GM12878 (cell line): ENCODE measurements around the gene CD101. TPM values are rescaled to one million over a fixed set of nuclear protein-coding genes. Genes with fewer than 3 reads are reported as not detected.

Experiments used
- ATAC-seq: fragments of 200-7000 bp; cut with Tn5 transposase; 3 replicates; pipeline ENCODE4 v1.9.1; 2020; ENCODE audit warnings: mild to moderate bottlenecking, moderate library complexity
- BruUV-seq: library from RNA; stranded (reverse); fragments of 400-500 nt; replicated peaks from 2 replicates; lab custom pipeline; 2021; lab: Mats Ljungman, UMichigan
- CTCF ChIA-PET: fragments of 300-600 bp; sonication (Branson Sonifier 250); formaldehyde crosslinking; extraction: SDS; loops from one replicate; lab custom pipeline; 2021; ENCODE audit warnings: inconsistent platforms; lab: Yijun Ruan, JAX
- POLR2A ChIA-PET: fragments of 350-600 bp; formaldehyde crosslinking; extraction: SDS; loops from one replicate; lab custom pipeline; 2021; ENCODE audit warnings: inconsistent platforms; lab: Charles Lee
- RAD21 ChIA-PET: fragments of 300-600 bp; sonication (Branson Sonifier 250); formaldehyde crosslinking; loops from one replicate; lab custom pipeline; 2023; ENCODE audit warnings: antibody characterized with exemption; ENCODE audit not compliant: unreplicated experiment; lab: Charles Lee
- SMC1A ChIA-PET: fragments of 300-600 bp; sonication (Branson Sonifier 250); formaldehyde crosslinking; loops from one replicate; lab custom pipeline; 2023; ENCODE audit not compliant: unreplicated experiment, uncharacterized antibody; lab: Charles Lee
- DNase-seq: peaks from one replicate; pipeline ENCODE4 v3.0.0-alpha.2; 2011; ENCODE audit warnings: low read depth, low spot score
- FAIRE-seq: peaks from 3 replicates; lab custom pipeline; 2011; peaks lifted over from hg19 to GRCh38; lab: Jason Lieb, UNC
- H2AFZ ChIP-seq: 2 replicates; pipeline ENCODE4 v1.6.0; 2011; ENCODE audit warnings: low read depth, low read length, control low read depth; ENCODE audit not compliant: control insufficient read depth
- H3K27ac ChIP-seq: 2 replicates; pipeline ENCODE4 v1.5.1; 2011; ENCODE audit warnings: control low read depth; ENCODE audit not compliant: control insufficient read depth, insufficient read depth
- H3K27me3 ChIP-seq, 2 experiments: replicated peaks in 1 of 2; 2 replicates each; pipeline versions ENCODE4 v1.6.0 to v1.6.1; 2011; ENCODE audit warnings: low read length in 1 of 2; ENCODE audit not compliant: control insufficient read depth in 2 of 2, insufficient read depth in 2 of 2
- H3K36me3 ChIP-seq, 2 experiments: 2 replicates each; pipeline ENCODE4 v1.5.1; 2011; ENCODE audit warnings: low read length in 1 of 2; ENCODE audit not compliant: control insufficient read depth in 2 of 2, insufficient read depth in 2 of 2
- H3K4me1 ChIP-seq: 2 replicates; pipeline ENCODE4 v1.6.1; 2011; ENCODE audit warnings: mild to moderate bottlenecking, low read length, moderate library complexity, mixed read lengths; ENCODE audit not compliant: control insufficient read depth, insufficient read depth
- H3K4me2 ChIP-seq: 2 replicates; pipeline ENCODE4 v1.6.0; 2011; ENCODE audit warnings: control low read depth; ENCODE audit not compliant: control insufficient read depth, insufficient read depth
- H3K4me3 ChIP-seq: fragments of 200-600 bp; sonication (generic); 2 replicates; pipeline ENCODE4 v1.5.1; 2016
- H3K79me2 ChIP-seq: 2 replicates; pipeline ENCODE4 v1.6.0; 2011; ENCODE audit warnings: low read length; ENCODE audit not compliant: control insufficient read depth, insufficient read depth
- H3K9ac ChIP-seq: 2 replicates; pipeline ENCODE4 v1.8.0; 2011; ENCODE audit warnings: low read length, control low read depth, mixed read lengths; ENCODE audit not compliant: control insufficient read depth, insufficient read depth
- H3K9me3 ChIP-seq: replicated peaks from 3 replicates; pipeline ENCODE4 v1.5.1; 2011; ENCODE audit warnings: mild to moderate bottlenecking, low read length; ENCODE audit not compliant: control insufficient read depth, insufficient read depth
- H4K20me1 ChIP-seq: 2 replicates; pipeline ENCODE4 v1.6.0; 2011; ENCODE audit not compliant: control insufficient read depth, insufficient read depth
- BCL11A ChIP-seq: IDR thresholded peaks from 2 replicates; pipeline ENCODE4 v1.6.1; 2011; ENCODE audit warnings: low read depth, low read length
- BHLHE40 ChIP-seq, 2 experiments: fragments of 450-650 bp in 1 of 2; IDR thresholded peaks; 2 replicates each; pipeline ENCODE4 v1.6.1; 2011 to 2017; ENCODE audit warnings: low read depth in 2 of 2, borderline replicate concordance in 1 of 2, improper control_type of control experiment in 1 of 2, low read length in 1 of 2, mild to moderate bottlenecking in 1 of 2
- CEBPZ ChIP-seq: fragments of 150-350 bp; IDR thresholded peaks from 2 replicates; pipeline ENCODE4 v1.6.1; 2016; ENCODE audit warnings: low read depth, low read length
- CHD4 ChIP-seq: fragments of 200-600 bp; sonication (generic); IDR thresholded peaks from 2 replicates; pipeline ENCODE4 v1.6.1; 2016; ENCODE audit warnings: mild to moderate bottlenecking
- CREB1 ChIP-seq: IDR thresholded peaks from 2 replicates; pipeline ENCODE4 v1.6.1; 2012; ENCODE audit warnings: low read depth, mild to moderate bottlenecking, inconsistent platforms
- EP300 ChIP-seq, 2 experiments: fragments of 150-350 bp in 1 of 2; IDR thresholded peaks; 2 replicates each; pipeline ENCODE4 v1.6.1; 2011 to 2012; ENCODE audit warnings: low read depth in 2 of 2, low read length in 2 of 2, borderline replicate concordance in 1 of 2, improper control_type of control experiment in 1 of 2, inconsistent platforms in 1 of 2; ENCODE audit not compliant: control insufficient read depth in 1 of 2
- ETV6 ChIP-seq, 2 experiments: fragments of 450-650 bp in 1 of 2; IDR thresholded peaks in 1 of 2; conservative IDR thresholded peaks in 1 of 2; 2 replicates each; pipeline ENCODE4 v1.6.1; 2014; ENCODE audit warnings: antibody characterized with exemption in 1 of 2, borderline replicate concordance in 1 of 2, low read depth in 1 of 2, mild to moderate bottlenecking in 1 of 2, moderate library complexity in 1 of 2
- IRF3 ChIP-seq: fragments of 450-650 bp; IDR thresholded peaks from 2 replicates; pipeline ENCODE4 v1.6.1; 2014; ENCODE audit warnings: mild to moderate bottlenecking
- IRF5 ChIP-seq: fragments of 450-650 bp; IDR thresholded peaks from 2 replicates; pipeline ENCODE4 v1.6.1; 2017; ENCODE audit warnings: borderline replicate concordance
- KAT2A ChIP-seq: conservative IDR thresholded peaks from 2 replicates; pipeline ENCODE4 v1.6.1; 2011; ENCODE audit warnings: low read depth, low read length; ENCODE audit not compliant: control insufficient read depth
- MEF2A ChIP-seq: IDR thresholded peaks from 2 replicates; pipeline ENCODE4 v1.6.1; 2011; ENCODE audit warnings: low read depth, mild to moderate bottlenecking, low read length, moderate library complexity; ENCODE audit not compliant: insufficient read depth
- RELB ChIP-seq: fragments of 450-650 bp; IDR thresholded peaks from 2 replicates; pipeline ENCODE4 v1.6.1; 2017; ENCODE audit warnings: low read depth, mild to moderate bottlenecking, moderate library complexity
- RUNX3 ChIP-seq: IDR thresholded peaks from 2 replicates; pipeline ENCODE4 v1.6.1; 2012; ENCODE audit warnings: low read length, inconsistent platforms
- TAF1 ChIP-seq: IDR thresholded peaks from 2 replicates; pipeline ENCODE4 v1.6.1; 2011; ENCODE audit warnings: mild to moderate bottlenecking, low read depth, low read length, borderline replicate concordance
- in situ Hi-C: fragments of 300-500 bp; cut with MboI; formaldehyde crosslinking; loops from 9 replicates; pipeline ENCODE4 v1.14.3; 2018; ENCODE audit warnings: mixed read lengths
- intact Hi-C: fragments of 100-400 bp; cut with micrococcal nuclease; formaldehyde crosslinking; loops from one replicate; pipeline ENCODE4 v1.14.2; 2022; ENCODE audit not compliant: unreplicated experiment
- polyA plus RNA-seq, 11 experiments: library from polyadenylated mRNA; depleted of rRNA in 4 of 11; unstranded in 6 of 11; stranded (reverse) in 5 of 11; fragments of >200 nt; fragmentation: Nextera tagmentation in 4 of 11; fragmentation: Illumina TruSeq in 1 of 11; extraction: Ambion mirVana in 4 of 11; extraction: Trizol in 1 of 11; gene quantifications; 1 replicate in 1 of 11; 2 replicates in 10 of 11; pipeline versions ENCODE4 v1.2.1 to v1.2.3, GENCODE V29; 2011 to 2016; ENCODE audit warnings: inconsistent platforms in 2 of 11, missing spikeins in 2 of 11, low read depth in 1 of 11
- total RNA-seq, 4 experiments: library from RNA; depleted of rRNA in 3 of 4; stranded (reverse); fragments of >200 nt in 3 of 4; fragmentation: Illumina TruSeq in 1 of 4; extraction: Trizol in 1 of 4; gene quantifications; 2 replicates each; pipeline versions ENCODE4 v1.2.1 to v1.2.3, GENCODE V29; 2013 to 2021

The CD101 gene
- total and polyA plus RNA-seq, 10 of the 15 experiments (the other 5 are each of a cell fraction or from before 2014, with no cell fraction given), result 0.56 to 7.9 (median 2.9) TPM

GRCh38 chr1:117054068-117054467, 52.5 kb downstream of the CD101 start:
- ATAC-seq (no peak), FAIRE-seq (no peak), DNase-seq (no peak)
- CTCF ChIA-PET, result interaction anchor here (0.7 to 10.0 kb wide), 11 partner anchors 53 to 458 kb away, joined by 3 to 134 read pairs (median 3); partner anchors contain the start of gene CD101
- in situ Hi-C loops (loop anchor here (5.0 kb wide), 1 partner anchor 317 kb away; no protein-coding TSS in a partner anchor), intact Hi-C loops (loop anchor here (5.0 kb wide), 2 partner anchors 122 to 237 kb away; no protein-coding TSS in a partner anchor)
- Histone ChIP-seq H3K36me3 (no peaks in the 10 kb centered on the region), H3K79me2 (peaks cover 24% of the 10 kb centered on the region), H2AFZ (no peak overlapping the region), H3K27ac (no peak overlapping the region; the same call in 1 of the 2 replicates), H3K4me1 (peaks cover 13% of the 10 kb centered on the region), H3K4me3 (no peak overlapping the region), H4K20me1 (no peaks in the 10 kb centered on the region), H3K4me2 (no peak overlapping the region), H3K9me3 (no peaks in the 10 kb centered on the region), H3K27me3 (no peaks in the 10 kb centered on the region), H3K9ac (no peak overlapping the region)
- no TSS peak for BruUV-seq
- SMC1A ChIA-PET, result interaction anchor here (0.7 to 10.2 kb wide), 18 partner anchors 9 to 458 kb away, joined by 3 to 91 read pairs (median 5); partner anchors contain the start of gene CD101
- POLR2A ChIA-PET, result interaction anchor here (0.7 to 1.0 kb wide), 2 partner anchors 208 to 227 kb away, joined by 3 to 7 read pairs; no protein-coding TSS in a partner anchor
- RAD21 ChIA-PET, result interaction anchor here (0.7 to 3.9 kb wide), 9 partner anchors 51 to 480 kb away, joined by 3 to 39 read pairs (median 3); no protein-coding TSS in a partner anchor
- TF ChIP-seq CREB1, result no peak
- TF ChIP-seq IRF5, result no peak
- no peak for TF ChIP-seq BCL11A
- no peak for TF ChIP-seq TAF1
- no peak for TF ChIP-seq IRF3
- TF ChIP-seq KAT2A, result no peak
- no peak for TF ChIP-seq CEBPZ
- TF ChIP-seq RELB, result no peak
- no peak for TF ChIP-seq ETV6 (conservative IDR thresholded peaks at IDR 0.05 in 1 of 2, IDR thresholded peaks at IDR 0.05 in 1 of 2; ENCODE audit: borderline replicate concordance in 1 of 2, low read depth in 1 of 2)
- no peak for TF ChIP-seq RUNX3
- no peak for TF ChIP-seq MEF2A
- no peak for TF ChIP-seq BHLHE40 (IDR thresholded peaks at IDR 0.05; ENCODE audit: borderline replicate concordance in 1 of 2, low read depth in 2 of 2, low read length in 1 of 2)
- TF ChIP-seq CHD4, result no peak
- no peak for TF ChIP-seq EP300 (IDR thresholded peaks at IDR 0.05; ENCODE audit: borderline replicate concordance in 1 of 2, control insufficient read depth in 1 of 2, low read depth in 2 of 2, low read length in 2 of 2)
